GM18873 (cell line): ENCODE data around the gene UIMC1.
A peak's percentile ranks its signal among the peaks of the same experiment; 100 is the strongest.
"Not testable (repeated sequence)": the region's sequence is repeated elsewhere in the genome, so short reads cannot be mapped to it uniquely, and the experiment has no call there.

Experiments
- ATAC-seq: cut with Tn5 transposase; IDR thresholded peaks from one replicate; pipeline ENCODE4 v1.9.1; 2021; ENCODE audit warnings: mild to moderate bottlenecking, moderate library complexity, moderate number of reproducible peaks; ENCODE audit not compliant: unreplicated experiment, low FRiP score

The UIMC1 gene

GRCh38 chr5:177010153-177010552, 3.6 kb upstream of the UIMC1 start:
- no peak for ATAC-seq

GRCh38 chr5:177008716-177009115, 2.1 kb upstream of the UIMC1 start:
- ATAC-seq, result no peak

GRCh38 chr5:177005619-177006264, 837 bp downstream of the UIMC1 start:
- ATAC-seq, result peak; percentile 27

DNA sequence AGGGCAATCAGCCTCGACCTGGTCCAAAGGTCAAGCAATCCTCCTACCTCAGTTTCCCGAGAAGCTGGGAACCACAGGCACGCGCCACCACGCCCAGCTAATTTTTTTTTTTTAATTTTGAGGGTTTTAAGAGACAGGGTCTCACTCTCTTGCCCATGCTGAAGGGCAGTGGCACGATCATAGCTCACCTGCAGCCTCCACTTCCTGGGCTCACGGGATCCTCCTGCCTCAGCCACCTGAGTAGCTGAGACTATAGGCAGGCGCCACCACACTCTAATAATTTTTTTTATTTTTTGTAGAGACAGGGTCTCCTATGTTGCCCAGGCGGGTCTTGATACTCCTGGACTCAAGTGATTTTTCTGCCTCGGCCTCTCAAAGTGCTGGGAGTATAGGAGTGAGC, 1.6 kb downstream of the UIMC1 start:
- no peak for ATAC-seq

DNA sequence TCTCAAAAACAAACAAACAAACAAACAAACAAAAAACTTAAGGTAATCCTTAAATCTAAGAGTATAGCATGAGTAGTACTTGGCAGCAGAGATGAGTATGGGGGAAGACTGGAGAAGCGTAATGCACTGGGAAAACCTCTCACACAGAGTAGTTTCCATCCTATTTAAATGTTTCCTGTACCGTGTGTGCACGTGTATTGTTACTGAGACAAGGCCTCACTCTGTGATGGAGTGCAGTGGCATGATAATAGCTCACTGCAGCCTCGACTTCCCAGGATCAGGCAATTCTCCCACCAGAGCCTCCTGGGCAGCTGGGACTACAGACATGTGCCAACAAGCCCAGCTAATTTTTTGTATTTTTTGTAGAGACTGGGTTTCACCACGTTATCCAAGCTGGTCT, 2.9 kb downstream of the UIMC1 start:
- ATAC-seq, result no peak

GRCh38 chr5:176999526-176999925, 7.1 kb downstream of the UIMC1 start:
- not testable (repeated sequence) for ATAC-seq

GRCh38 chr5:176998828-176999227, 7.8 kb downstream of the UIMC1 start:
- ATAC-seq, result no peak

DNA sequence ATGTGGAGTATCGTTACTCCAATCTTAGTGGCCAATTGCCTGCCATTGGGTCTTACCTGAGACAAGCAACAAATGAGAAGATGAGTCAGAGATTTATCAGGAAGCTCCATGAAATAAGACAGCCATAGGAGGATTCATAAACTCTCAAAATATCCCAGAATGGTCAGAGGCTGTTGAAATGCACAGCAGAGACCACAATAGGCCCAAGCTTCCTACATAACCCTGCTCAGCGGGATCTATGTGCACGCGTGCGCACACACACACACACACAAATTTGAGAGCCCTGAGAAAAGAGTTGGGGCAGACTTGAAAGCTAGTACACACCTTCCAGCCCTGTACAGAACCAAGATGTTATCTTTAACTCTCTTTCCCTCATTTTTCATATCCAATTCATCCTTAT, 9.8 kb downstream of the UIMC1 start:
- no peak for ATAC-seq

DNA sequence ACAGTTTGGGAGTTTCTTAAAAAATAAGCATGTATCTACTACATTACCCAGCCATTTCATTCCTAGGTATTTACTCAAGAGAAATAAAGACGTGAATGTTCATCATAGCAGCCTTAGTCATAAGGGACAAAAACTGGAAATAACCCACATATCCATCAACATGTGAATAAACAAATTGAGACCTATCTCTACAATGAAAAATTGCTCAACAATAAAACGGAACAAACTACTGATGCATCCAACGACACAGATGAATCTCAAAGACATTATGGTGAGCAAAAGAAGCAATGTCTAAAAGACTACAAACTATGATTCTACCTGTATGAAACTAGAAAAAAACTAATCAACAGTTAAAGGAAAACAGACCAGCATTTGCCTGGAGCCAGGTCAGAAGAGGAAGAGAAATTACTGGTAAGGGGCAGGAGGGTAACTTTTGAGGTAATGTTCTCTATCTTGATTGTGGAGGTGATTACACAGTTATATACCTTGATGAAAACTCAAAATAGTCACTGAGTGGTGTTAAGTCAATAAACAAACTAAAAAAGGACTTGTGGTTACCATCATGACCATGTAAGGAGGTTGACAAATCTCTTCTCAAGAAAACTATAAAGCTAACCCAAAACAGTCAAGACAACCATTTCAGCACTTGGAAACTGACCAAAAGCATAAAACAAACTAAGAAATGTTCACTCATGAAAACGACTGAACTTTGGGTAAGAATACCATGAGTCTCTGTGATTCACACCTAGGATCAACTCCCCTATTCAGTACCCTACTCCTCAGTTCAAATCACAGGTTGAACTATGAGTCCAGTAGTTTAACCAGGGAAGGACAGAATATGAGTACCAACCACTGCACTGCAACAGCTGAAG, 10.4 kb downstream of the UIMC1 start:
- no peak for ATAC-seq

- ATAC-seq, result no peak
Observed at GRCh38 chr5:176995122-176995490, 11.5 kb downstream of the UIMC1 start.

- ATAC-seq, result no peak
Observed at GRCh38 chr5:176994460-176995121, 12.0 kb downstream of the UIMC1 start.

- not testable (repeated sequence) for ATAC-seq
Observed at GRCh38 chr5:176993081-176993480, 13.5 kb downstream of the UIMC1 start.

DNA sequence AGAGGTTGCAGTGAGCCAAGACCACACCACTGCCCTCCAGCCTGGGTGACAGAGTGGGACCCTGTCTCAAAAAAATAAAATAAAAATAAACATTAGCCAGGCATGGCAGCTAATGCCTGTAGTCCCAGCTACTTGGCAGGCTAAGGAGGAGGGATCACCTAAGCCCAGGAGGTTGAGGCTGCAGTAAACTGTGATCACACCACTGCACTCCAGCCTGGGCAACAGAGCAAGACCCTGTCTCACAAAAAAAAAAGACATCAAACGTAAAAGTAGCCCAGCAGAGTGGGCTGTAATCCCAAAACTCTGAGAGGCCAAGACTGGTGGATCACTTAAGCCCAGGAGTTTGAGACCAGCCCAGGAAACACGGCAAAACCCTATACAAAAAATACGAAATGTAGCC, 19.0 kb downstream of the UIMC1 start:
- no peak for ATAC-seq

GRCh38 chr5:176986280-176986679, 20.3 kb downstream of the UIMC1 start:
- ATAC-seq, result no peak

- ATAC-seq, result no peak
Observed at GRCh38 chr5:176985516-176985915, 21.1 kb downstream of the UIMC1 start.

DNA sequence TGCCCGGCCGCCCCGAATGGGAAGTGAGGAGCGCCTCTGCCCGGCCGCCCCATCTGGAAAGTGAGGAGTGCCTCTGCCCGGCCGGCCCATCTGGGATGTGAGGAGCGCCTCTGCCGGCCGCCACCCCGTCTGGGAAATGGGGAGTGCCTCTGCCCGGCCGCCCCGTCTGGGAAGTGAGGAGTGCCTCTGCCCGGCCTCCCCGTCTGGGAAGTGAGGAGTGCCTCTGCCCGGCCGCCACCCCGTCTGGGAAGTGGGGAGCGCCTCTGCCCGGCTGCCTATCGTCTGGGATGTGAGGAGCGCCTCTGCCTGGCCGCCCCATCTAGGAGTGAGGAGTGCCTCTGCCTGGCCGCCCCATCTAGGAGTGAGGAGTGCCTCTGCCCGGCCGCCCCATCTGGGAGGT, 22.4 kb downstream of the UIMC1 start:
- ATAC-seq, result not testable (repeated sequence)

- not testable (repeated sequence) for ATAC-seq
Observed at GRCh38 chr5:176983593-176983992, 23.0 kb downstream of the UIMC1 start.

- ATAC-seq, result not testable (repeated sequence)
Observed at GRCh38 chr5:176983112-176983511, 23.5 kb downstream of the UIMC1 start.

DNA sequence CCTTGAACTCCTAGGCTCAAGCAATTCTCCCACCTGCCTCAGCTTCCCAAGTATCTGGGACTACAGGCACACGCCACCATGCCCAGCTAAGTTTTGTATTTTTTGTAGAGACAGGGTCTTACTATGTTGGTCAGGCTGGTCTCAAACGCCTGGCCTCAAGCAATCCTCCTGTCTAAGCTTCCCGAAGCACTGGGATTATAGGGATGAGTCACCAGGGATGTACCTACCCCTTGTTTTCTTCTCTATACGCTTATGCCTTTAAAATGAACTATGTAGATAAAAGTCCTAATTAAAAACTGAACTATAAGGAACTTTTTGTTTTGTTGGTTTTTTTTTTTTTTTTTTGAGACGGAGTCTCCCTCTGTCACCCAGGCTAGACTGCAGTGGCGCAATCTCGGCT, 25.8 kb downstream of the UIMC1 start:
- ATAC-seq, result no peak

DNA sequence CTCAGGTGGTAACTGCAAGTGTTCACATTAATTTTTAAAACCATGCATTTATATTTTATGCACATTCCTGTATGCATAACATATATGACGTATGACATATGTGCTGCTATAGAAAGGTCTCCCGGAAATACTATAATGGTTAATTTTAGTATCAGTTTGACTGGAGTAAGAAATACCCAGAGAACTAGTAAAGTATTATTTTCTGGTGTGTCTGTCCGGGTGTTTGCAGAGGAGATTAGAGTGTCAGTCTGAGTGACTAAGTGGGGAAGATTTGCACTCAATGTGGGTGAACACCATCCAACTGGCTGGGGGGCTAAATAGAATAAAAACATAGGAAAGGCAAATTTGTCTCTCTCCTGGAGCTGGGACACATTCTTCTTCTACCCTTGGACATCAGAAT, 26.9 kb downstream of the UIMC1 start:
- ATAC-seq, result no peak

DNA sequence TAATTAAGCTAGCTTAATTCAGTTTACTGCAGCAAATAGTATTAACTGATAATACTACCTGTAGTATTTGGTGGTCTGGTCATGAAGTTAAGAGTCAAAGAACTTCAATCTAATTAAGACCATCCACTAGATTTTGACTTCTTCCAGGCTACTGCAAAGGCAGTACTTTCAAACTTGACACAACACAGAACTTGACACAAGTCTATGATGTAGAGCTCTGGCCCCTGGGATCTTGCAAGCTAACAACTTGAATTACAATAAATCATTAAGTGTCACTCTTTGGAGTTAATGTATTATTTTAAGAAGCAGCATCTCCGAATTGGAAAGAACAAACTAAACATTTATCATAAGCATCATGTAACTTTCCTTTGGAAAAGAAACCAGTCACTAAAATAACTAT, 40.9 kb downstream of the UIMC1 start:
- no peak for ATAC-seq
